NCI-H187 (cell line): ENCODE measurements around the gene REXO5.

Experiments
- DNase-seq, 2 experiments: peaks; one replicate each; lab custom pipeline; 2025; lab: John Stamatoyannopoulos, UW

The REXO5 gene

GRCh38 chr16:20871941-20872815 is 65.9 kb downstream of the REXO5 start:
- DNase-seq: no peak

GRCh38 chr16:20873331-20873730 is 67.0 kb downstream of the REXO5 start:
- no peak for DNase-seq

GRCh38 chr16:20874088-20874581 is 67.8 kb downstream of the REXO5 start:
- no peak for DNase-seq

GRCh38 chr16:20875355-20875650 is 69.0 kb downstream of the REXO5 start:
- no peak for DNase-seq

- no peak for DNase-seq
Observed at GRCh38 chr16:20878682-20879147, 72.4 kb downstream of the REXO5 start.

- DNase-seq: no peak
Observed at GRCh38 chr16:20879175-20880040, 73.1 kb downstream of the REXO5 start.

GRCh38 chr16:20880867-20881502 is 74.7 kb downstream of the REXO5 start:
- DNase-seq: no peak

- no peak for DNase-seq
Observed at GRCh38 chr16:20881503-20881878, 75.2 kb downstream of the REXO5 start.

- no peak for DNase-seq
Observed at GRCh38 chr16:20883554-20884239, 77.4 kb downstream of the REXO5 start.

GRCh38 chr16:20884240-20884556 is 77.9 kb downstream of the REXO5 start:
- no peak for DNase-seq

GRCh38 chr16:20886320-20886719 is 80.0 kb downstream of the REXO5 start:
- no peak for DNase-seq

GRCh38 chr16:20887207-20887606 is 80.9 kb downstream of the REXO5 start:
- no peak for DNase-seq

GRCh38 chr16:20889625-20890275 is 83.4 kb downstream of the REXO5 start:
- DNase-seq: no peak

GRCh38 chr16:20894388-20894787 is 88.1 kb downstream of the REXO5 start:
- no peak for DNase-seq

- DNase-seq: no peak
Observed at GRCh38 chr16:20897253-20897897, 91.0 kb downstream of the REXO5 start.

GRCh38 chr16:20897922-20898321 is 91.6 kb downstream of the REXO5 start:
- no peak for DNase-seq

- no peak for DNase-seq
Observed at GRCh38 chr16:20899071-20899470, 92.7 kb downstream of the REXO5 start.
